Limb (tissue), 2 donors: Measurements from ENCODE around the gene AP1B1.

Experiments
- DNase-seq, 2 donors: peaks; one replicate each; pipeline ENCODE4 v3.0.0-alpha.2; 2016; ENCODE audit errors: extremely low spot score in 2 of 2

AP1B1 gene

DNA sequence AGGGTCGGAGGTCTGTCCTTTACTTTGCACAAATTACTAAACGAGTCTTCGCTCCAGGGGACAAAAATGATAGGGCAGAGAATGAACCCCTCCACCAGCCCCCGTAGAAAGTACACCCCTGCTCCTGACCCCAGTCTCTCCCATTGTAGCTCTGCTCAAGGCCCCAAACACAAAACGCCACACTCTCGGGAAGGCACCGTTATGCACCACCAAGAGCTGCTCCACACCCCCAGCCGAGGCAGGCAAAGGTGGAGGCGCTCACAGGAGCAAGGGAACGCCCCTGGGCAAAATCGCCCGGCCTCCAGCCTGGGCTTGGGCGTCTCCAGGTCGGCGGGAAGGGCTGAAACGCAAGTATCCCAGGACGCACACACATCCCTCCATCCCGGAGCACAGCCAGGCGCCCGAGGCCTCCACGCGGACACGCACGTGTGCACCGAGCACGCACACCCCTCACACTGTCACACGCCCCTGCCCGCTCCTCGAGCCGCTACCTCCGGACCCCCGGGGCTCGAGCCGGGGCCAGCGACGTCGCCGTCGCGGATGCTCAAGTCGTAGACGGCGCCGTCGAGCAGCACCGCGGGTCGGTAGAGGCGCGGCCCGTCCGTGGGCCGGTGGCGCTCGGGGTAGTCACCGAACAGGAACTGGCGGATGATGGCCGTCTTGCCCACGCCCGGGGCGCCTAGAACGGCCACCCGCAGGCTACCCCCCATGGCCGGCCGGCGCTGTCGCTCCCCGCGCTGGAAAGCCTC, 73.7 kb downstream of the AP1B1 start:
- peak in 1 of 2 donors; percentile 52 for DNase-seq

DNA sequence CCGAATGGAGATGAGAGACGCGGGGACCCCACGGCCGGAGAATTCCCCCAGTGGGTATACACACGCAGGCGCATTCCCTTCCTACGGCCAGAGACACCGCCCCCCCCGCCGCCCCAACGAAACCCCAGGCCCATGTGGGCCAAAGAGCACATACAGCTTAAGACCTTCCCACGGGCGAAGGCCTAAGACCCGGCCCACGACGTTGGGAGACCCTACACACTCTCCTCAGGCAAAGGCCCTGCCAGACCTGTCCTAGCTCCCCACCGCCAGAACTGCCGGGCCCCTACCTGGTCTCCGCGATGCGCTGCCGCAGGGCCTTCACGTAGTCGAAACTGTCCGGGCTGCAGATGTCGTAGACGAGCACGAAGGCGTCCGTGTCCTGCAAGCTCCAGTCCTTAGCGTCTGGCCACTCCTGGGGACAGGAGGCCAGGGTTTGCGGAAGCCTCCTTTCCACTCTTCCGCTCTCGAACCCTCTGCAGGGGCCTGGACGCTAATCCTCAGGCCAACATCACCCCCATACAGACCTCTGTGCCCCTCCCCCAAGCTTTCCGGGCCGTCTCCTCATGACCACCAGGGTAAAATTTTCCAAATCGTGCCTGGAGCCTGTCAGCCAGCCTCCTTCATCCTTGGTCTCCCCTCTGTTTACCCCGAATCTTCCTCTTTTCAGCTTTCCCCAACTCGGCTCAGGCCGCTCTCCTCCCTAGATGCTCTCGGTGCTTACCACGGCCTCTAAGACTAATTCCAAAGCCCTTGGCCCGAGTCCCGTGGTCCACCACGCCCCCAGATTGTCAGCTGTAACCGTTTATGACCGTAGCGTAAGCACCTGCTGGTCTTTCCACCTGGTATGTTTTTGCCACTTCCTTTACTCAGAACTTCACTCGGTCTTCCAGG, 74.5 kb downstream of the AP1B1 start:
- peak in 1 of 2 donors; percentile 43 for DNase-seq

DNA sequence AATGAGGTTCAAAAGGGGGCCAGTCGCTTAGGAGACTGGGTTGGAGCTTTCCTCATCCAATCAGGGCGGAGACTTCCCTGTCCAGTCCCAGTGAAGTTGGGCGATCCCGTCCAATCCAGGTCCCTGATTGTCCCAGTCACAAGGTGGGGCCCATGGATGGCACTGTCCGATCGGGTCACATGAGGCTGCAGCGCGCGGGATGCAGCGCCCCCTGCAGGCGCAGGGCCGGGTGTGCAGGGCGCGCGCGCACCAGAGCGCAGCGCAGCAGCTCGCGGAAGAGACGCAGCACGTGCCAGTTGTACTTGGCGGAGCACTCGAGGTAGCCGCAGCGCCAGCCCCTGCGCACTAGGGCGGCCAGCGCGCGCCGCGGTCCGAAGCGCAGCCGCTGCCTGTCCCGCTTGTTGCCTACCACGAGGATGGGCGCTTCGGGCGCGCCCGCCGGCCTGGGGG, 75.2 kb downstream of the AP1B1 start:
- peak; percentile 55 to 77 for DNase-seq

DNA sequence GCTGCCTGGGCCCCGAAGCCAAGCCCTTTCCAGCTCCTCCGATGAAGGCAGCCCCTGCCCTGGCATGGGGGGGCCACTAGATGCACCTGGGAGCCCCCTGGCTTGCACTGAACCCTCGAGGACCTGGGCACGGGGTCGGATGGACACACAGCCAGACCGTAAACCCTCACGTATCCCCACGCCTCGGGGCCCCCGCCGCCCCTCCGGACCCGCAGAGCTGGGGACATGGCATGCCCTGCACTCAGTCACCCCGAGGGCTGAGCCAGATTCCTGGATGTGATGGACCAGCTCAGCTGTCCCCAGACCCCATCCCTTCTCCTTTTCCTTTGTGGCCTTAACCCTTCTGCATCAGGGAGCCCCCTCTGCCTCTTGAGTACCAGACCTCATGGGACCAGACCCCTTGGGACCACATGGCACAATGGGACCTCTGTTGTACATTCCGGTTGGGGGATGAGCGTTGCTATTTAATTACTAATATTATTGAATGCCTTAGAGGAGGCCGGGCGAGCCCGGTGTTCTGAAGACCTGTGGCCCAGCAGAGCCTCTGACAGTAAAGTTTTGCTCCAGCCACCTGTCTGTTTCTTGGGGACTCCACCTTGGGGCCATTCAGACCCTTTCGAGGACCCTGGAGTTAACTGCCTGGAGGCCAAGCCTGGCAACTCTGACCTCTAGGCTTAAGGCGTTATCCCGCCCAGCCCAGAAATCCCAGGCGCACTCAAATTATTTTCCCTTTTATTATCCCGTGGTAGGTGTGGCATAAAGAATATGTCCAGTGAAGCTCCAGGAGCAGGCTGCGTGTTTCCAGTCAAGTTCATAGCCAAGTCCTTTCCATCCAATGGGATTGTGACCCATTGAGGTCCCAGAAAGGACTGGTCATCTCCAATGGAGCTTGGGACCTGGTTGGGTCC, 75.9 kb downstream of the AP1B1 start:
- DNase-seq, result peak in 1 of 2 donors; percentile 33

DNA sequence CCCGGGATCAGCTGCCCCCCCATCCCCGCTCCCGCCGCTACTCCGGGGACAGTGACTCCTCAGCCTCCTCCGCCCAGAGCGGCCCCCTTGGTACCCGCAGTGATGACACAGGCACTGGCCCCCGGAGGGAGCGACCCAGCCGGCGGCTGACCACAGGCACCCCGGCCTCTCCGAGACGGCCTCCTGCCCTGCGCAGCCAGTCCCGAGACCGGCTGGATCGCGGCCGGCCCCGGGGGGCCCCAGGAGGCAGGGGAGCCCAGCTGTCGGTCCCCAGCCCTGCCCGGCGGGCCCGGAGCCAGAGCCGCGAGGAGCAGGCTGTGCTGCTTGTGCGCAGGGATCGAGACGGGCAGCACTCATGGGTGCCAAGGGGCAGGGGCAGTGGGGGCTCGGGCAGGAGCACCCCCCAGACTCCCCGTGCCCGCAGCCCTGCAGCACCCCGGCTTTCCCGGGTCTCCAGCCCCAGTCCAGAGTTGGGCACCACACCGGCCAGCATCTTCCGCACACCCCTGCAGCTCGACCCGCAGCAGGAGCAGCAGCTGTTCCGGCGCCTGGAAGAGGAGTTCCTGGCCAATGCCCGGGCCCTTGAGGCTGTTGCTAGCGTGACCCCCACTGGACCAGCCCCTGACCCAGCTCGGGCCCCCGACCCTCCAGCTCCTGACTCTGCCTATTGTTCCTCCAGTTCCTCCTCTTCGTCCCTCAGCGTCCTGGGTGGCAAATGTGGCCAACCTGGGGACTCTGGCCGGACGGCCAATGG, 76.7 kb downstream of the AP1B1 start:
- DNase-seq, result peak in 1 of 2 donors; percentile 42

DNA sequence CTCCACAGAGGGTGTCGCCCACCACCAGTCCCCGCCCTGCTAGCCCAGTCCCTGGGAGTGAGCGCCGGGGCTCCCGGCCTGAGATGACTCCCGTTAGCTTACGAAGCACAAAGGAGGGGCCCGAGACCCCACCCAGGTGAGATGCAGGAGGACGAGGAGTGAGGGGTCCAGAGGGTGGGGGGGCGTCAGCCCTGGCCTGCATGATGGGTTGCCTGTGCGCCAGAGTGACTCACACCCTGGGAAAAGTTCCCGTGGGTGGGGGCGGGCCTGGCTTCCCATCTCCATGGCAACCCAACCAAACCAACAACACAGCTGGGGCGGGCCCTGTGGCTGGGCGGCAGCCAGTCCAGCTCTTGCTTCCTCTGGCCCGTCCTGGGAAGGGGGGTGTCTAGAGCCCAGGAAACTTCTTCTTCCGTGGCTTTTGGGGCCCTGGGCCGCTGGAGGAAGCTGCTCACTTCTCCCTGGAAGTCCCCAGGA, 77.5 kb downstream of the AP1B1 start:
- DNase-seq, result peak; percentile 94 to 95

DNA sequence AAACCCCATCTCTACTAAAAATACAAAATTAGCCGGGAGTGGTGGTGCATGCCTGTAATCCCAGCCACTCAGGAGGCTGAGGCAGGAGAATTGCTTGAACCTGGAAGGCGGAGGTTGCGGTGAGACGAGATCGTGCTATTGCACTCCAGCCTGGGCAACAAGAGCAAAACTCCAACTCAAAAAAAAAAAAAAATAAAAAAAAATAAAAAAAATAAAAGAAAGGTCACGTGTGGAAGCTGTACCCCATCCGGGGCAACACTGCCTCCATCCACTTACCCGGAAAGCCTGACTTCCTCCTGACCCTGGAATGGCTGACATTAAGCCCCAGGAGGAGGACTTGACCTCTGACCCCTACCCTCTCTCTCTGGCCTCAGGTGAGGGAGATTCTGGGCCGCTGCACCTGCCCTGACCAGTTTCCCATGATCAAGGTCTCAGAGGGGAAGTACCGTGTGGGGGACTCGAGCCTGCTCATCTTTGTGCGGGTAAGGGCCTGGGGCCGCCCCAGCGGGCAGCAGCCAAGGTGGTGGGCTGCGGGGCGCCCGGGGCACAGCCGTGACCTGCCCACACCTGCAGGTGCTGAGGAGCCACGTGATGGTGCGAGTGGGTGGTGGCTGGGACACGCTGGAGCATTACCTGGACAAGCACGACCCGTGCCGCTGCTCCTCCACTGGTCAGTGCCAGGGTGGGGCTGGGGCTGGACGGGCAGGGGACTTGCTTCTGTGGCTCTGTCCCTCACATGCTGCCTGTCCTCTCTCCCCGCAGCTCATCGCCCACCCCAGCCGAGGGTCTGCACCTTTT, 78.1 kb downstream of the AP1B1 start:
- no peak for DNase-seq

DNA sequence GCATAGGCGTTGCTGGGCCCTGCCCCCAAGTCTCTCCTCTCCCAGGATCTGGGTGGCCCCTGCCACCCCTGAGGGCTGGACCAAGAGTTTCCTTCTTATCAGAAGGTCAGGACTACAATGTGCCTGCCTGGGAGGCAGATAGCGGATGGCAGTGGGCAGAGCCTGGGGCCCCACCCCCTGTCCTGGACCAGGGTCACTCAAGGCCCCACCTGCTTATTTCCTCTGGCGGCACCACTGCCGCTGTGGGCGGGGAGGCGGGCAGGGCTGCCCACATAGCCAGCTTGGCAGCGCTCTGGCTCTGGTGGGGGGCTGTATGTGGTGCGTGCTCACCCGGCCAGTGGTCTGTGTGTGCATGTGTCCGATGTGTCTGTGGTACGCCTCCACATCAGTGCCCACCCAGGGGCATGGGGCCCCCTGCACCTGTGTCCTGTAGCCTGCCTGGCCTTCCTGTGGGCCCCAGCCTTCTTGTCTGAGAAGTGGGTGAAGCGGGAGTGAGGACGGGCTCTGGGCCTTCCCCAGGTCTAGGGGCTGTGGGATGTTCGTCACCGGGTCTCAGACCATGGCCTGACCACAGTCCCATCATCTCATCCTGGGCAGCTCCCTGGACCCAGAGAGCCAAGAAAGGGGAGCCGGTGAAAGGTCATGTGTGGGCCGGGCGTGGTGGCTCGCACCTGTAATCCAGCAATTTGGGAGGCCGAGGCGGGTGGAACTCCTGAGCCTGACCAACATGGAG, 78.9 kb downstream of the AP1B1 start:
- DNase-seq, result peak in 1 of 2 donors; percentile 43

DNA sequence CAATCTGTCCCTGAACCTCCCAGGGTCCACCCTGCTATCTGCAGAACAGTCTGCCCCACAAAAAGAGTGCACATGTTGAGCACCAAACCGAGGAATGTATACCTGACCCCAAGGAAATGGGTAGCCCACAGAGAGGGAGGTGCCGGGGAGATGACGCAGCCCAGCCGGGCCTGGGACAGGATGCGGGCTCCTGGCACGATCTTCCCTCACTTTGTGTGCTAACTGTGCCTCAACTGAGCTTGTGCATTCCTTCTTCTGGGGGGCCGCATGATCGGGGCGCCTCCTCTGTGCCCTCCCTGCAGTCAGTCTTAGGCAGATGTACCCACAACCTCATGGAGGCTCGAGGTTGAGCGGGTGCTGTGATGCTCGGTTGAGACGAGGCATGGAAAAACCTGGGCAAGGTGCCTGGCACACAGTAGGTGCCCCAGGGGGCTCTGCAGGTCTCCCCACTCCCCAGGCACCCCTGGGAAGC, 79.5 kb downstream of the AP1B1 start:
- DNase-seq, result peak in 1 of 2 donors; percentile 40

DNA sequence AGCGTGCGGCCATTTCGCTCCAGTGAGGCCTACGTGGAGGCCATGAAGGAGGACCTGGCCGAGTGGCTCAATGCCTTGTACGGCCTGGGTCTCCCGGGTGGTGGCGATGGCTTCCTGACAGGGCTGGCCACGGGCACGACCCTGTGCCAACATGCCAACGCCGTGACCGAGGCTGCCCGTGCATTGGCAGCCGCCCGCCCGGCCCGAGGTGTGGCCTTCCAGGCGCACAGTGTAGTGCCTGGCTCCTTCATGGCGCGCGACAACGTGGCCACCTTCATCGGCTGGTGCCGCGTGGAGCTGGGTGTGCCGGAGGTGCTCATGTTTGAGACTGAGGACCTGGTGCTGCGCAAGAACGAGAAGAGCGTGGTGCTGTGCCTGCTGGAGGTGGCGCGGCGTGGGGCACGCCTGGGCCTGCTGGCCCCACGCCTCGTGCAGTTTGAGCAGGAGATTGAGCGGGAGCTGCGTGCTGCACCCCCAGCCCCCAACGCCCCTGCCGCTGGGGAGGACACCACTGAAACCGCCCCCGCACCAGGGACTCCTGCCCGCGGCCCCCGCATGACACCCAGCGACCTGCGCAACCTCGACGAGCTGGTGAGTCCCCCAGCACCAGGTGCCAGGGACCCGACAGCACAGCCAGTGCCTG, 80.1 kb downstream of the AP1B1 start:
- peak in 1 of 2 donors; percentile 42 for DNase-seq

DNA sequence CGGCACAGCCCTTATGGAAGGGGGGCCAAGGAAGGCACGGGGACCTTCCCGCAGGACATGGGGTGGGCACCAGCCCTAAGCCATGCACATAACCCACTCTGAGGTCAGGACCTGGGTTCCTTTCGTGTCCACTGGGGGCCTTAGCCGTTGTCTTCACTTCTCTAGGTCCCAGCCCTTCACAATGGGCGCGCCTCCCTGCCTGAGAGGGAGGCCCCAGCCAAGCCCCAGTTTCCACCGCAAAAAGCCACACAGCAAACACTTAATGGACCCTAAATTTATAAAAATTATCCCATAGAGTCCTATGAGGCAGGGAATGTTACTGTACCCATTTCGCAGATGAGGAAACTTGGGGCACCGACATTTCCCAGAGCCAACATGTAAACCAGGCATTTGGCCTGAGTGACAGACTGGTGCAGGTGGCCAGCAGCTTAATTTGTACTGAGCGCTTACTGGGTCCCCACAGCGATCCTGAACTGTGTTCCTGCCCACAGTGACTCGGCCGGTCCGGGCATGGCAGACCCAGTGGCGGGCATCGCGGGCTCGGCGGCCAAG, 80.7 kb downstream of the AP1B1 start:
- DNase-seq, result peak in 1 of 2 donors; percentile 34

DNA sequence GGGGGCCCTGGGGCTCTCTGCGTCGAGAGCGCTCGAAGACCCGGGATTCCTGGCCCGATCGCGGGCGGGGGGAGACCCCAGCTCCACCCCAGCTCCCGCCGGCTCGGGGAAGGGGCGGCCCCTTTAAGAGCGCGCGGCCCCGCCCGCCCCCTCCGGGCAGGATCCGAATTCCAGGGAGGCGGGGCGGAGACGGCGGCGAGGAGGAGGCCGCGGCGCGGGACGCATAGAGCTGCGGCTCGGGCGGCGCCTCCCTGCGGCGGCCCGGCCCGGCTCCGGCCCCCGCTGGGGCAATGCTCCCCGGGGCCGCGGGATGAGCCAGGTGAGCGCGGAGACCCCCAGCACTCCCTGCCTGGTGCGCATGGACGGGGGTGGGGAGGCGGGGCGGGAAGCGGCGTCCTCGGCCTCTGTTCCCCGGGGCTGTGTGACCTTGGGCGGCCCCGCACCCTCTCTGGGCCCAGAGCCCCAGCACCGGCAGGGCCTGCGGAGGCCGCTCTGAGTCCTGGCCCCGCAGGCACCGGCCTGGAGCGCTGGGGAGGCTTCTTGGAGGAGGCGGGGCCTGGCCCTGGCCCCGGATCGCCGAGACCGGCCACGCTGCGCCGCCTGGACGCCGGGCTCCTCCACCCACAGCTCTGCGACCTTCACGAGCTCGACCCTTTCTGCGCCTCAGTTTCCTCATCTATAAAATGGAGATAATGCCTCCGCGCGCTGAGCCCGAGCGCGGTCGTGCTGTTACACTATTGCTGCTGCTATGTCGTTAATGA, 81.4 kb downstream of the AP1B1 start:
- DNase-seq, result peak; percentile 80 to 89

DNA sequence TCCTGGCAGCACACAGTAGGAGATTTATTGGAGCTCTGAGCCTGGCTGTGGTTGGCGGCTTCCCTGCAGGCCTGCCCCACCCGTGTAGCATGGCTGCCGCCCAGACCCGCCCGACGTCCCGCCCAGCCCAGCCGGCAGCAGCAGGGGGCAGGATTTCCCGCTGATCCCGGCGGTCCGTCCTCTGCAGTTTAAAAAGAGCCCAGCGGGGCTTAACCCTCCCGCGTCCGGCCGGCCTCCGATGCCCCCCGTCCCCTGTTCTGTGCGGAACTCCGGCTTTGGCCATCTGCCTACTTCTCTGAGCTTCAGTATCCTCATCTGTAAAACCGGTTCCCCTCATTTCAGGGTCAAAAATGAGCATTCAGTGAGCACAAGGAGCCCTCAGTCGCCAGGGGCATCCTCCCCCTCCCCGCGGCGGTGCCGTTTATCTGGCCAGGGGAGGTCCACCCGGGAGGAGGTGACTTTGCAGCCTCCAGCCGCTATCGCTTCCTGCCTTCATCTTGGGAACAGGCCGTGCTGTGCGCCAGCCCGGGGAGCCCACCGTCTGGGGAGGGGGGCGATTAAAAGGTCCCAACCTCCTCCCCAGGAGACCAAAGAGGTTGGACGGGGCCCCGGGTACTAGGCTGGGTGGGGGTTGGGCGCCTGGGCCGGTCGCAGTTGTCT, 82.1 kb downstream of the AP1B1 start, which contains the start of gene GAS2L1:
Gene GAS2L1, plus strand, starts transcription at position 476 of the 660 bp plus-strand sequence. CDS start 1,456 bp downstream, outside the sequence.
- peak; percentile 82 to 89 for DNase-seq

DNA sequence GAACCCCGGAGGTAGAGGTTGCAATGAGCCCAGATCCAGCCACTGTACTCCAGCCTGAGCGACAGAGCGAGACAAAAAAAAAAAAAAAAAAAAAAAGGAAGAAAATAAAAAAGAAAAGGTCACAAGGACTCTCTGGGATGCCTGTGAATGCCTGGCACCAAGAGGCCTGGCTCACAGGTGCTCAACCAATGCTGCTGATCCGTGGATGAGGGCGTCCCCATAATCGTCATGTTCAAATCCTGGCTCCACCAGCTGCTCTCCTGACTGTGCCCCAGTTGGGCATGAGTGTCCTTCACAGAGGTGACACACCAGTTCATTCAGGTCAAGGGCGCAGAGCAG, 82.6 kb downstream of the AP1B1 start:
- no peak for DNase-seq

DNA sequence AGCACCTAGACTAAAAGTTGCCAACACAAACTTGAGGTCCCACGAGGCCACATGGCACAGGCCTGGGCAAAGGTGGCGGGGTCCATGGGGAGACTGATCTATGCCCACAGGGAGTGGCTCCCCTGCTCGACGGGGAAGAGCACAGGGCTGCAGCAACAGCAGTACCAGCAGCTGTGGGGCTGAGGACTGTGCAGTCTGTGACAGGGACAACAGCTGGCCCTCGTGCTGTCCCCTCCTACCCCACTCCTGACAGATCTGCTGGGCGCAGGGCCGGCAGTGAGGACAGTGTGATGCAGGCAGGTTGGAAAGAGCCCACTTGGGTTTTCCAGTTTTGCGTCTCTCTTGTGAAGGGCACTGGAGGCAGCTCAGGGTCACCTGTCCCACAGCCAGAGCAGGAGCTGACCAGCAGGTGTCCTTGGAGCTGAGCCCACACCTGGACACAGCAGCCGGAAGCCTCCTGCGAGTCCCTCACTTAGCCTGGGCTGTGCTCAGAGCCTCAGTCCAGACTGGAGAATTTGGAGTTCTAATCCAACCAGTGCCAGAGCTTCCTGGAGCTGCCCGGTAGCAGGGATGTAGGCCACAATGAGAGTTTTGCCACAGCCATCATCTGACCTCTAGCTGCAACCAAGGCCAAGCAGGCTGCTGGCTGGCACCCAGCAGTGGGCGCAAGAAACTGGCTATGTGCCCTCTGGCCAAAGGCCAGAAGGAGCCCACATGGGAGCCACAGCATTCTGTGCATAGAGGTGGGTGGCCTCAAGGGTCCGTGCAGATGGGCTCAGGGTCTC, 85.5 kb downstream of the AP1B1 start:
- DNase-seq, result no peak

DNA sequence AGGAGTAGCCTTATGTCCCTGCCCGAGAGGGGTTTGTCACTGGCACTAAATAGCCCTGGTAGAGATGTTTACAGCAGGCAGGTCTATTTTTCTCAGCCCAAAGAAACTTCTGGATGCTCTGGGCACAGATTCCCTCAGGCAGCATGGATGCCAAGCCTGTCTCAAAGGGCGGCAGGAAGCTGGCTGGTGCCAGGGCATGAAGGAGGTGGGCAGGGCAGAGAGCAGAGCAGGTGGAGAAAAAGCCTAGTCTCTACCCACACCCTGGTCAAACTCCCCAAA, 86.0 kb downstream of the AP1B1 start:
- DNase-seq, result no peak
